GM12878 (cell line): Measurements from ENCODE around the gene USP15.

ENCODE experiments used
- CBX5 ChIP-seq: sonication (generic); IDR thresholded peaks from 2 replicates; pipeline ENCODE4 v1.6.1; 2016; ENCODE audit warnings: low read depth, moderate library complexity, mild to moderate bottlenecking, inconsistent platforms
- EZH2 ChIP-seq: IDR thresholded peaks from 2 replicates; pipeline ENCODE4 v1.6.1; 2012; ENCODE audit warnings: low read depth, mild to moderate bottlenecking, control low read depth, inconsistent platforms, low read length, borderline replicate concordance; ENCODE audit not compliant: control insufficient read depth
- NFYB ChIP-seq: IDR thresholded peaks from 2 replicates; pipeline ENCODE4 v1.6.1; 2011; ENCODE audit warnings: low read depth, mild to moderate bottlenecking, low read length, improper control_type of control experiment, moderate library complexity; ENCODE audit not compliant: insufficient read depth
- POLR2AphosphoS5 ChIP-seq: IDR thresholded peaks from 2 replicates; pipeline ENCODE4 v1.6.1; 2011; ENCODE audit warnings: mild to moderate bottlenecking, low read length, inconsistent platforms
- SIN3A ChIP-seq: IDR thresholded peaks from 2 replicates; pipeline ENCODE4 v1.6.1; 2012; ENCODE audit warnings: low read depth, low read length, improper control_type of control experiment
- SMC3 ChIP-seq: IDR thresholded peaks from 2 replicates; pipeline ENCODE4 v1.6.1; 2011; ENCODE audit warnings: low read length, improper control_type of control experiment, borderline replicate concordance
- ZBED1 ChIP-seq: IDR thresholded peaks from 2 replicates; pipeline ENCODE4 v1.6.1; 2016; ENCODE audit warnings: borderline replicate concordance
- ZZZ3 ChIP-seq: IDR thresholded peaks from 2 replicates; pipeline ENCODE4 v1.6.1; 2011; ENCODE audit warnings: low read depth; ENCODE audit not compliant: control insufficient read depth, insufficient read length
- TF ChIP-seq, protein P1 (sequence below): IDR thresholded peaks from 2 replicates; pipeline ENCODE4 v1.6.1; 2011; ENCODE audit warnings: low read depth, low read length, improper control_type of control experiment, borderline replicate concordance
- TF ChIP-seq, protein P2 (sequence below): fragments of 150-350 bp; IDR thresholded peaks from 2 replicates; pipeline ENCODE4 v1.6.1; 2016; ENCODE audit warnings: low read depth, low read length

DNA sequence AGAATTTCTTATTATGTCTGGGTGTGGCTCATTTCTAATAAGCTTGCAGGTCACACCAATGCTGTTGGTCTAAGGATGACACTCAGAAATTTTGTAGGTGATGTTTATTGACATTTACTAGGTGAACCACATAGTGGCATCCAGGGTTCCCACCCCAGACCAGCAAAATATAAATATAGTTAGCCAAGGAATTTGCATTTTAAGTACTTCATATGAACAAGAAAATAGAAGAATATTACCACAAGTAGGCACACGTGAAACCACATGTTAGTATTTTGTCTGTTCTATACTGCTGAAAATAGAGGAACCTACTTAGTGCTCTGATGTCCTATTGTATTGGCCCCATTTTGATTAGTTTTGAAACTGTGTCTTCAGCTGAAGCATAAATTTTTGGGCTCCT, 71.1 kb downstream of the USP15 start:
- TF ChIP-seq ZBED1 (no peak), SIN3A (no peak), ZZZ3 (no peak), CBX5 (no peak), NFYB (no peak), SMC3 (no peak), EZH2 (no peak), POLR2AphosphoS5 (no peak)
- TF ChIP-seq, protein P1, sequence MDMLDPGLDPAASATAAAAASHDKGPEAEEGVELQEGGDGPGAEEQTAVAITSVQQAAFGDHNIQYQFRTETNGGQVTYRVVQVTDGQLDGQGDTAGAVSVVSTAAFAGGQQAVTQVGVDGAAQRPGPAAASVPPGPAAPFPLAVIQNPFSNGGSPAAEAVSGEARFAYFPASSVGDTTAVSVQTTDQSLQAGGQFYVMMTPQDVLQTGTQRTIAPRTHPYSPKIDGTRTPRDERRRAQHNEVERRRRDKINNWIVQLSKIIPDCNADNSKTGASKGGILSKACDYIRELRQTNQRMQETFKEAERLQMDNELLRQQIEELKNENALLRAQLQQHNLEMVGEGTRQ: no peak
- TF ChIP-seq, protein P2, sequence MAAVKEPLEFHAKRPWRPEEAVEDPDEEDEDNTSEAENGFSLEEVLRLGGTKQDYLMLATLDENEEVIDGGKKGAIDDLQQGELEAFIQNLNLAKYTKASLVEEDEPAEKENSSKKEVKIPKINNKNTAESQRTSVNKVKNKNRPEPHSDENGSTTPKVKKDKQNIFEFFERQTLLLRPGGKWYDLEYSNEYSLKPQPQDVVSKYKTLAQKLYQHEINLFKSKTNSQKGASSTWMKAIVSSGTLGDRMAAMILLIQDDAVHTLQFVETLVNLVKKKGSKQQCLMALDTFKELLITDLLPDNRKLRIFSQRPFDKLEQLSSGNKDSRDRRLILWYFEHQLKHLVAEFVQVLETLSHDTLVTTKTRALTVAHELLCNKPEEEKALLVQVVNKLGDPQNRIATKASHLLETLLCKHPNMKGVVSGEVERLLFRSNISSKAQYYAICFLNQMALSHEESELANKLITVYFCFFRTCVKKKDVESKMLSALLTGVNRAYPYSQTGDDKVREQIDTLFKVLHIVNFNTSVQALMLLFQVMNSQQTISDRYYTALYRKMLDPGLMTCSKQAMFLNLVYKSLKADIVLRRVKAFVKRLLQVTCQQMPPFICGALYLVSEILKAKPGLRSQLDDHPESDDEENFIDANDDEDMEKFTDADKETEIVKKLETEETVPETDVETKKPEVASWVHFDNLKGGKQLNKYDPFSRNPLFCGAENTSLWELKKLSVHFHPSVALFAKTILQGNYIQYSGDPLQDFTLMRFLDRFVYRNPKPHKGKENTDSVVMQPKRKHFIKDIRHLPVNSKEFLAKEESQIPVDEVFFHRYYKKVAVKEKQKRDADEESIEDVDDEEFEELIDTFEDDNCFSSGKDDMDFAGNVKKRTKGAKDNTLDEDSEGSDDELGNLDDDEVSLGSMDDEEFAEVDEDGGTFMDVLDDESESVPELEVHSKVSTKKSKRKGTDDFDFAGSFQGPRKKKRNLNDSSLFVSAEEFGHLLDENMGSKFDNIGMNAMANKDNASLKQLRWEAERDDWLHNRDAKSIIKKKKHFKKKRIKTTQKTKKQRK: no peak
